Measurements from ENCODE around the gene TRPV3.

The TRPV3 gene

GRCh38 chr17:3531266-3532101, 26.1 kb downstream of the TRPV3 start:
- H3K4me3 ChIP-seq (ENCODE audit: low read length): no peak overlapping the region
- no peak for TF ChIP-seq CTCF (IDR thresholded peaks at IDR 0.05; ENCODE audit: insufficient read depth, low read depth, low read length, missing control alignments)
- no peak for DNase-seq (ENCODE audit: low read depth)

DNA sequence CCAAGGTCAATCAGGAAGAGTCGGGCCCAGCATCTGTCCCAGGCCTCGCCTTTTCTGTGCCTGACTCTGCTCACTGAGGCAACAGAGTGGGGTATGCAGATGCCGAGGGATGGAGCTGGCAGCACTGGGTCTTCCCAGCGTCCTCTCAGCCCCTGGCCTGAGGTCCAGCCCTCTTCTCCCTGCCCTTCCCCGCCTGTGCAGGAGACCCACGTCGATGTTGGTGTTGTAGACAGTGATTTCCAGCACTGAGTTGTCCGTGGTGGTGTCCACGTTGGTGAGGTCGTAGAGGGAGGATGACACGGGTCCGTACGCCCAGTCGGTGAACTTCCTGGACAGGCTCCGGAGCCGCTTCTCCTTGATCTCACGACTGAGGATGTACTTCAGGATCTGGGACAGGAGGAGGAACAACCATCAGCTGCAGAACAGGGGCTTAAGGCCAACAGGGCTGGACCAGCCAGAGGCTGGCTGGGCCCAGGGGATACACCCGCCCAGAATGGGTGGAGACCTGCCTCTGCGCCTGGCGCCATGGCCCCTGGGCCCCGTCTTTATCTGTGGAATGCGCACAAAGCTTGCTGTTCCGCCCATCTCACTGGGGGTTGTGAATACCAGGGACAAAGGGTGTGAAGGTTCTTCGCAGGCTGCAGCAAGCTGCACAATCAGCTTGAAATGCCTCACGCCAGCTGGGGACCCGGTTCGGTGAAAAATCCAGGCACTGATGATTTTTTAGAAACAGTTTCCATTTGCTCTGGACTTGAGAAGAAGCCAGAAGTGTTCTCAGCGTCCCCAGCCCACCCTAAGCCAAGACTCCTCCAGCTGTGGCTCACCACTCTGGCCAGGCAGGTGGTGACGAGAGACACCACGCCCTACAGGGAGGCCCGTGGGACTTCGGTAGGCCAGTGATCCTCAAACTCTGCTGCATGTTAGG, 27.5 kb downstream of the TRPV3 start:
- no peak for TF ChIP-seq CTCF (IDR thresholded peaks at IDR 0.05; ENCODE audit: insufficient read depth, low read depth, low read length, missing control alignments)
- no peak overlapping the region for H3K4me3 ChIP-seq (ENCODE audit: low read length)
- DNase-seq (ENCODE audit: low read depth): no peak

DNA sequence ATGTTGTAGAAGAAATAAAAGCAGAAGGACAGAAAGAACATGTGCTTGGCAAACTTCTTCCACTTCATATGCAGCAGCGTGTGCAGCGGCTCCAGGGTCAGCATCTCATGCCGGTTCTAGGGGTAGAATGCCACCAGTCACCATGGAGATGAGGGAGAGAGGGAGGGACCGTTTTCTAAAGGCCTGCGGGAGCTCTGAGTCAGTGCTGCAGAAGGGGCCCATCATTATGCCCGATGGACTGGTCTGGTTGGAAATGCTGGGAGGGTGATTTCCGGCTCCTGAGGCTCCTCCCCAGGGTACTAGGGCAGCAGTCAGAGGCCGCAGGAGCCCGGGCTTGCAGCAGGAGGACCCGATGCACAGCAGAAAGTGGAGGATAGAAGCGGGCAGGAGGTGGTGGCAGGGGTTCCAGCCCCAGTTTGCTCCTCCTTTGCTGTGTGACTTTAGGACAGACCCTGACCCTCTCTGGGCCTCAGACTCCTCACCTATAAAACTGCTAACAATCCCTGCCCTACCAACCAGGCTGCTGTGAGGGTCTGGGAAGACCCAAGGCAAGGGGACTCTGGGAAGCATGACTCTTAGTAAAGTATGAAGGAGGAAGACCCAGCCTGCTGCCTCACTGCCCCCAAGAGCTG, 28.6 kb downstream of the TRPV3 start:
- H3K4me3 ChIP-seq (ENCODE audit: low read length): no peak overlapping the region
- TF ChIP-seq CTCF (IDR thresholded peaks at IDR 0.05; ENCODE audit: insufficient read depth, low read depth, low read length, missing control alignments): no peak
- peak; percentile 69 for DNase-seq (ENCODE audit: low read depth)

- no peak for DNase-seq (ENCODE audit: low read depth)
- no peak for TF ChIP-seq CTCF (IDR thresholded peaks at IDR 0.05; ENCODE audit: insufficient read depth, low read depth, low read length, missing control alignments)
- H3K4me3 ChIP-seq (ENCODE audit: low read length): no peak overlapping the region
Observed at GRCh38 chr17:3528403-3528851, 29.2 kb downstream of the TRPV3 start.

DNA sequence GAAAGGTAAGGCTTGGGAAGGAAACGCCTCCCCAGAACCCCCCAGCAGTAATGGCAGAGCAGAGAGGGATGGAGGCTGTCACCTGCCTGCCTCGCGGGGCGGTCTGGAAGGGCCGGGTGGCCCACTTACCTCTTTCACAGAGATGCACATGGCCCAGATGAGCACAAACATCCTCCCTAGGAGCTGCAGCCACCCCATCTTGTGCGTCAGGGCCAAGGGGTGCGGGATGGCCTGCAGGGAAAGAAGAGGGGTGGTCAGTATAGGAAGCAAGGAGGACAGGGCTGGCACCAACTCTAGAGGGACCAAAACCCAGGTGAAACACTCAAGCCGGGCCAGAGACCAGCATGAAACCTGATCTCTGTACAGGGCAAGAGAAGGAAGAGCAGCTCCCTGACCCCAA, 29.7 kb downstream of the TRPV3 start:
- no peak for TF ChIP-seq CTCF (IDR thresholded peaks at IDR 0.05; ENCODE audit: insufficient read depth, low read depth, low read length, missing control alignments)
- no peak overlapping the region for H3K4me3 ChIP-seq (ENCODE audit: low read length)
- no peak for DNase-seq (ENCODE audit: low read depth)

- no peak overlapping the region for H3K4me3 ChIP-seq (ENCODE audit: low read length)
- no peak for TF ChIP-seq CTCF (IDR thresholded peaks at IDR 0.05; ENCODE audit: insufficient read depth, low read depth, low read length, missing control alignments)
- no peak for DNase-seq (ENCODE audit: low read depth)
Observed at GRCh38 chr17:3527468-3527867, 30.1 kb downstream of the TRPV3 start.

Data from epithelial cell of esophagus (primary cell).